Kidney epithelial cell (primary cell): ENCODE data around the gene LAMC3. TPM values are rescaled to one million over a fixed set of nuclear protein-coding genes. Genes with fewer than 3 reads are reported as not detected.

Experiments
- total RNA-seq: library from RNA; depleted of rRNA; stranded (reverse); fragments of >200 nt; gene quantifications from 2 replicates; pipeline ENCODE4 v1.2.3, GENCODE V29; 2015

The LAMC3 gene
- total RNA-seq, 1 donor from 2014 or later: 7.5 TPM

Other genes starting within 250 kb of the LAMC3 start
- 83.7 and 90.2 TPM in 2 replicates for gene ABL1, start 173.9 kb upstream of the LAMC3 start, total RNA-seq
- gene QRFP, start 112.4 kb upstream of the LAMC3 start, total RNA-seq: not detected in 2 replicates
- gene FIBCD1, start 69.9 kb upstream of the LAMC3 start, total RNA-seq: 2.3 and 2.6 TPM in 2 replicates
- 50.7 and 58.4 TPM in 2 replicates for gene AIF1L, start 87.4 kb downstream of the LAMC3 start, total RNA-seq
- 30.5 and 31.8 TPM in 2 replicates for gene NUP214, start 116.4 kb downstream of the LAMC3 start, total RNA-seq